GM12878 (cell line): ENCODE data around the gene PRKN. TPM values are rescaled to one million over a fixed set of nuclear protein-coding genes. Genes with fewer than 3 reads are reported as not detected.

ENCODE experiments used
- ATAC-seq: fragments of 200-7000 bp; cut with Tn5 transposase; 3 replicates; pipeline ENCODE4 v1.9.1; 2020; ENCODE audit warnings: mild to moderate bottlenecking, moderate library complexity
- BruUV-seq: library from RNA; stranded (reverse); fragments of 400-500 nt; replicated peaks from 2 replicates; lab custom pipeline; 2021; lab: Mats Ljungman, UMichigan
- CTCF ChIA-PET: fragments of 300-600 bp; sonication (Branson Sonifier 250); formaldehyde crosslinking; extraction: SDS; loops from one replicate; lab custom pipeline; 2021; ENCODE audit warnings: inconsistent platforms; lab: Yijun Ruan, JAX
- POLR2A ChIA-PET: fragments of 350-600 bp; formaldehyde crosslinking; extraction: SDS; loops from one replicate; lab custom pipeline; 2021; ENCODE audit warnings: inconsistent platforms; lab: Charles Lee
- RAD21 ChIA-PET: fragments of 300-600 bp; sonication (Branson Sonifier 250); formaldehyde crosslinking; loops from one replicate; lab custom pipeline; 2023; ENCODE audit warnings: antibody characterized with exemption; ENCODE audit not compliant: unreplicated experiment; lab: Charles Lee
- SMC1A ChIA-PET: fragments of 300-600 bp; sonication (Branson Sonifier 250); formaldehyde crosslinking; loops from one replicate; lab custom pipeline; 2023; ENCODE audit not compliant: unreplicated experiment, uncharacterized antibody; lab: Charles Lee
- DNase-seq: peaks from one replicate; pipeline ENCODE4 v3.0.0-alpha.2; 2011; ENCODE audit warnings: low read depth, low spot score
- FAIRE-seq: peaks from 3 replicates; lab custom pipeline; 2011; peaks lifted over from hg19 to GRCh38; lab: Jason Lieb, UNC
- H2AFZ ChIP-seq: 2 replicates; pipeline ENCODE4 v1.6.0; 2011; ENCODE audit warnings: low read depth, low read length, control low read depth; ENCODE audit not compliant: control insufficient read depth
- H3K27ac ChIP-seq: 2 replicates; pipeline ENCODE4 v1.5.1; 2011; ENCODE audit warnings: control low read depth; ENCODE audit not compliant: control insufficient read depth, insufficient read depth
- H3K27me3 ChIP-seq, 2 experiments: replicated peaks in 1 of 2; 2 replicates each; pipeline versions ENCODE4 v1.6.0 to v1.6.1; 2011; ENCODE audit warnings: low read length in 1 of 2; ENCODE audit not compliant: control insufficient read depth in 2 of 2, insufficient read depth in 2 of 2
- H3K36me3 ChIP-seq, 2 experiments: 2 replicates each; pipeline ENCODE4 v1.5.1; 2011; ENCODE audit warnings: low read length in 1 of 2; ENCODE audit not compliant: control insufficient read depth in 2 of 2, insufficient read depth in 2 of 2
- H3K4me1 ChIP-seq: 2 replicates; pipeline ENCODE4 v1.6.1; 2011; ENCODE audit warnings: mild to moderate bottlenecking, low read length, moderate library complexity, mixed read lengths; ENCODE audit not compliant: control insufficient read depth, insufficient read depth
- H3K4me2 ChIP-seq: 2 replicates; pipeline ENCODE4 v1.6.0; 2011; ENCODE audit warnings: control low read depth; ENCODE audit not compliant: control insufficient read depth, insufficient read depth
- H3K4me3 ChIP-seq: fragments of 200-600 bp; sonication (generic); 2 replicates; pipeline ENCODE4 v1.5.1; 2016
- H3K79me2 ChIP-seq: 2 replicates; pipeline ENCODE4 v1.6.0; 2011; ENCODE audit warnings: low read length; ENCODE audit not compliant: control insufficient read depth, insufficient read depth
- H3K9ac ChIP-seq: 2 replicates; pipeline ENCODE4 v1.8.0; 2011; ENCODE audit warnings: low read length, control low read depth, mixed read lengths; ENCODE audit not compliant: control insufficient read depth, insufficient read depth
- H3K9me3 ChIP-seq: replicated peaks from 3 replicates; pipeline ENCODE4 v1.5.1; 2011; ENCODE audit warnings: mild to moderate bottlenecking, low read length; ENCODE audit not compliant: control insufficient read depth, insufficient read depth
- H4K20me1 ChIP-seq: 2 replicates; pipeline ENCODE4 v1.6.0; 2011; ENCODE audit not compliant: control insufficient read depth, insufficient read depth
- CUX1 ChIP-seq: IDR thresholded peaks from 2 replicates; pipeline ENCODE4 v1.6.1; 2012; ENCODE audit warnings: improper control_type of control experiment, low read depth, low read length; ENCODE audit not compliant: insufficient replicate concordance
- ETV6 ChIP-seq, 2 experiments: fragments of 450-650 bp in 1 of 2; IDR thresholded peaks in 1 of 2; conservative IDR thresholded peaks in 1 of 2; 2 replicates each; pipeline ENCODE4 v1.6.1; 2014; ENCODE audit warnings: antibody characterized with exemption in 1 of 2, borderline replicate concordance in 1 of 2, low read depth in 1 of 2, mild to moderate bottlenecking in 1 of 2, moderate library complexity in 1 of 2
- ZBTB4 ChIP-seq: fragments of 450-650 bp; formaldehyde crosslinking; IDR thresholded peaks from 2 replicates; pipeline ENCODE4 v1.4.0; 2022; ENCODE audit warnings: mild to moderate bottlenecking, moderate library complexity
- WGBS: methylation state at CpG from one replicate; pipeline ENCODE4 v1.1.6; 2016; ENCODE audit warnings: low lambda C conversion rate; ENCODE audit not compliant: insufficient replicate concordance, insufficient coverage; ENCODE audit errors: missing lambda C conversion rate; 5-methylcytosine and 5-hydroxymethylcytosine counted together
- in situ Hi-C: fragments of 300-500 bp; cut with MboI; formaldehyde crosslinking; loops from 9 replicates; pipeline ENCODE4 v1.14.3; 2018; ENCODE audit warnings: mixed read lengths
- intact Hi-C: fragments of 100-400 bp; cut with micrococcal nuclease; formaldehyde crosslinking; loops from one replicate; pipeline ENCODE4 v1.14.2; 2022; ENCODE audit not compliant: unreplicated experiment
- polyA plus RNA-seq, 11 experiments: library from polyadenylated mRNA; depleted of rRNA in 4 of 11; unstranded in 6 of 11; stranded (reverse) in 5 of 11; fragments of >200 nt; fragmentation: Nextera tagmentation in 4 of 11; fragmentation: Illumina TruSeq in 1 of 11; extraction: Ambion mirVana in 4 of 11; extraction: Trizol in 1 of 11; gene quantifications; 1 replicate in 1 of 11; 2 replicates in 10 of 11; pipeline versions ENCODE4 v1.2.1 to v1.2.3, GENCODE V29; 2011 to 2016; ENCODE audit warnings: inconsistent platforms in 2 of 11, missing spikeins in 2 of 11, low read depth in 1 of 11
- total RNA-seq, 4 experiments: library from RNA; depleted of rRNA in 3 of 4; stranded (reverse); fragments of >200 nt in 3 of 4; fragmentation: Illumina TruSeq in 1 of 4; extraction: Trizol in 1 of 4; gene quantifications; 2 replicates each; pipeline versions ENCODE4 v1.2.1 to v1.2.3, GENCODE V29; 2013 to 2021

Gene PRKN
- total and polyA plus RNA-seq, 10 of the 15 experiments (the other 5 are each of a cell fraction or from before 2014, with no cell fraction given) = 0.06 to 0.09 TPM; not detected in 8

- no peak for ATAC-seq
- intact Hi-C loops (no loop called here), in situ Hi-C loops (no loop called here)
- no peak overlapping the region for H3K27ac ChIP-seq
- H3K9me3 ChIP-seq = no peaks in the 10 kb centered on the region
- BruUV-seq = no TSS peak
- no peak for TF ChIP-seq ETV6 (conservative IDR thresholded peaks at IDR 0.05 in 1 of 2, IDR thresholded peaks at IDR 0.05 in 1 of 2; ENCODE audit: borderline replicate concordance in 1 of 2, low read depth in 1 of 2)
- no peak for TF ChIP-seq ZBTB4 (CRISPR knock-in tag)
- TF ChIP-seq CUX1 = no peak
- H3K4me2 ChIP-seq = no peak overlapping the region
- CTCF ChIA-PET = no interaction called here
- no peak overlapping the region for H3K4me3 ChIP-seq
- no peak for FAIRE-seq
- RAD21 ChIA-PET = no interaction called here
- WGBS = 36% methylated on average over 7 of the region's 7 CpGs
- H3K9ac ChIP-seq = no peak overlapping the region
- DNase-seq = no peak
- no peaks in the 10 kb centered on the region for H3K4me1 ChIP-seq
- H3K79me2 ChIP-seq = no peaks in the 10 kb centered on the region
- H3K27me3 ChIP-seq = no peaks in the 10 kb centered on the region
- POLR2A ChIA-PET = no interaction called here
- no peaks in the 10 kb centered on the region for H4K20me1 ChIP-seq
- H2AFZ ChIP-seq = no peak overlapping the region
- no peaks in the 10 kb centered on the region for H3K36me3 ChIP-seq
- SMC1A ChIA-PET = interaction anchor here (0.6 kb wide), 1 partner anchor 29 kb away, joined by 3 read pairs; no protein-coding TSS in a partner anchor
Observed at GRCh38 chr6:161486361-161487216, 1241.0 kb downstream of the PRKN start.
